Measurements from ENCODE around the gene CHMP1B. TPM values are rescaled to one million over a fixed set of nuclear protein-coding genes. Genes with fewer than 3 reads are reported as not detected.

Gene CHMP1B
- total and polyA plus RNA-seq, 9 of the 15 experiments (the other 6 are each of a cell fraction or from before 2014, with no cell fraction given): 12.3 to 29.9 (median 19.0) TPM

GRCh38 chr18:11857177-11857887 lies 6.1 kb downstream of the CHMP1B start (continued):
- TF ChIP-seq ARID4B (CRISPR knock-in tag; IDR thresholded peaks at IDR 0.05) (no peak), SUPT5H (IDR thresholded peaks at IDR 0.05) (no peak), ZNF766 (CRISPR knock-in tag; conservative IDR thresholded peaks at IDR 0.05) (no peak), ZNF655 (CRISPR knock-in tag; IDR thresholded peaks at IDR 0.05) (no peak), NCOA2 (IDR thresholded peaks at IDR 0.05; ENCODE audit: partially characterized antibody in 2 of 2) (no peak), CHD1 (IDR thresholded peaks at IDR 0.05; ENCODE audit: low read length) (no peak), PYGO2 (tag; IDR thresholded peaks at IDR 0.05) (no peak), KDM1A (IDR thresholded peaks at IDR 0.05) (peak; percentile 84 to 87; a peak in 3 of 4 replicates), ZNF830 (CRISPR knock-in tag; IDR thresholded peaks at IDR 0.05) (no peak), PHF21A (IDR thresholded peaks at IDR 0.05; ENCODE audit: borderline replicate concordance, low read depth) (peak; percentile 77; the same call in 1 of the 2 replicates), ZNF518B (CRISPR knock-in tag; IDR thresholded peaks at IDR 0.05) (no peak), MTA2 (IDR thresholded peaks at IDR 0.05; ENCODE audit: low read depth) (no peak), SAFB2 (IDR thresholded peaks at IDR 0.05; ENCODE audit: borderline replicate concordance, low read depth, low read length, severe bottlenecking) (no peak), KLF6 (CRISPR knock-in tag; IDR thresholded peaks at IDR 0.05; ENCODE audit: borderline replicate concordance) (no peak), ELF4 (CRISPR knock-in tag; IDR thresholded peaks at IDR 0.05) (0 out of 2 replicates have a peak, but pooled peaks have one; percentile 25), CBFA2T3 (IDR thresholded peaks at IDR 0.05) (peak; percentile 39), ZEB2 (IDR thresholded peaks at IDR 0.05) (peak; percentile 87), ZNF263 (CRISPR knock-in tag; IDR thresholded peaks at IDR 0.05; ENCODE audit: borderline replicate concordance) (no peak), HNRNPK (IDR thresholded peaks at IDR 0.05; ENCODE audit: low read depth, low read length, poor library complexity, severe bottlenecking) (no peak)
